Measurements from ENCODE around the gene PRAC1. TPM values are rescaled to one million over a fixed set of nuclear protein-coding genes. Genes with fewer than 3 reads are reported as not detected.

PRAC1 gene
- total and polyA plus RNA-seq, 2 of the 8 experiments (the other 6 are each of a cell fraction or from before 2014, with no cell fraction given), result not detected

DNA sequence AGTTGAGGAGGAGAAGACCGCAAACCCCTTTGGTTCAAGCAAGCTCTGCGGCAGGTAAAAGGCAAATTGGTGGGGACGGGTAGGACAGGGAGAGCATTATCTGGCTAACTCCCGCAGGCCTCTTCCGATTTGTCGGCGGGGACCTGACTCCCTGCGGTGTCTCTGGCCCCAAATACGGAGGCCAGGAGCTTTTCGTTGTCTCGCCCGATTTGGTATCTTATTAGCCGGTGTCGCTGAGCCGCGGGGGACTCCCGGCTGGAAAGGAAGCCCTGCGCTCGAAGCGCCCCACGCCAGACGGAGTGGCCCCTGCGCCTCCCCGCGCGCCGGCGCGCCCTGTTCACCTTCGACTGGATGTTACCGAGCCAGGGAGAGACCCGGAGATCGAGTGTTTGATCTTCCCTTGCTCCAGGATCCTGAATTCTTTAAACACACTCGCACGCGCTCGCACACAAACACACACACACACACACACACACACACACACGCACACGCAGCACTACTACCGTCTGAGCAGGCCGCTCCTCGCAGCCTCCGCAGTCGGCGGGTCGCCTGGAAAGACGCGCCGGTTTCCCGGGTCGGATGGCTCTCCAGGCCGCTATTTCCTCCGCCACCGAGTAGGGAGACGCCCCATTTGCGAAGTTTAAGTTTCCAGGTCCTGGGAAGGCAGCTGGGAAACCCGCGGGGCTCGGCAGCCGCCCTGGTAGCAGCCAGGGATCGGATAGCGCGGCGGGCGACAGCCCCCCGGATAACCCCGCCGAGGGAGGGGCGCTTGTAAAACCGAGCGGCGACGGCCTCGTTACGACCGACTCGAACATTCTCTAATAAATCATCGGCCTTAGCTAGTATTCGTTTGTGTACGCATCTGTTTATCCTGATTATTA lies 3.3 kb downstream of the PRAC1 start (continued):
- TF ChIP-seq, protein P1, sequence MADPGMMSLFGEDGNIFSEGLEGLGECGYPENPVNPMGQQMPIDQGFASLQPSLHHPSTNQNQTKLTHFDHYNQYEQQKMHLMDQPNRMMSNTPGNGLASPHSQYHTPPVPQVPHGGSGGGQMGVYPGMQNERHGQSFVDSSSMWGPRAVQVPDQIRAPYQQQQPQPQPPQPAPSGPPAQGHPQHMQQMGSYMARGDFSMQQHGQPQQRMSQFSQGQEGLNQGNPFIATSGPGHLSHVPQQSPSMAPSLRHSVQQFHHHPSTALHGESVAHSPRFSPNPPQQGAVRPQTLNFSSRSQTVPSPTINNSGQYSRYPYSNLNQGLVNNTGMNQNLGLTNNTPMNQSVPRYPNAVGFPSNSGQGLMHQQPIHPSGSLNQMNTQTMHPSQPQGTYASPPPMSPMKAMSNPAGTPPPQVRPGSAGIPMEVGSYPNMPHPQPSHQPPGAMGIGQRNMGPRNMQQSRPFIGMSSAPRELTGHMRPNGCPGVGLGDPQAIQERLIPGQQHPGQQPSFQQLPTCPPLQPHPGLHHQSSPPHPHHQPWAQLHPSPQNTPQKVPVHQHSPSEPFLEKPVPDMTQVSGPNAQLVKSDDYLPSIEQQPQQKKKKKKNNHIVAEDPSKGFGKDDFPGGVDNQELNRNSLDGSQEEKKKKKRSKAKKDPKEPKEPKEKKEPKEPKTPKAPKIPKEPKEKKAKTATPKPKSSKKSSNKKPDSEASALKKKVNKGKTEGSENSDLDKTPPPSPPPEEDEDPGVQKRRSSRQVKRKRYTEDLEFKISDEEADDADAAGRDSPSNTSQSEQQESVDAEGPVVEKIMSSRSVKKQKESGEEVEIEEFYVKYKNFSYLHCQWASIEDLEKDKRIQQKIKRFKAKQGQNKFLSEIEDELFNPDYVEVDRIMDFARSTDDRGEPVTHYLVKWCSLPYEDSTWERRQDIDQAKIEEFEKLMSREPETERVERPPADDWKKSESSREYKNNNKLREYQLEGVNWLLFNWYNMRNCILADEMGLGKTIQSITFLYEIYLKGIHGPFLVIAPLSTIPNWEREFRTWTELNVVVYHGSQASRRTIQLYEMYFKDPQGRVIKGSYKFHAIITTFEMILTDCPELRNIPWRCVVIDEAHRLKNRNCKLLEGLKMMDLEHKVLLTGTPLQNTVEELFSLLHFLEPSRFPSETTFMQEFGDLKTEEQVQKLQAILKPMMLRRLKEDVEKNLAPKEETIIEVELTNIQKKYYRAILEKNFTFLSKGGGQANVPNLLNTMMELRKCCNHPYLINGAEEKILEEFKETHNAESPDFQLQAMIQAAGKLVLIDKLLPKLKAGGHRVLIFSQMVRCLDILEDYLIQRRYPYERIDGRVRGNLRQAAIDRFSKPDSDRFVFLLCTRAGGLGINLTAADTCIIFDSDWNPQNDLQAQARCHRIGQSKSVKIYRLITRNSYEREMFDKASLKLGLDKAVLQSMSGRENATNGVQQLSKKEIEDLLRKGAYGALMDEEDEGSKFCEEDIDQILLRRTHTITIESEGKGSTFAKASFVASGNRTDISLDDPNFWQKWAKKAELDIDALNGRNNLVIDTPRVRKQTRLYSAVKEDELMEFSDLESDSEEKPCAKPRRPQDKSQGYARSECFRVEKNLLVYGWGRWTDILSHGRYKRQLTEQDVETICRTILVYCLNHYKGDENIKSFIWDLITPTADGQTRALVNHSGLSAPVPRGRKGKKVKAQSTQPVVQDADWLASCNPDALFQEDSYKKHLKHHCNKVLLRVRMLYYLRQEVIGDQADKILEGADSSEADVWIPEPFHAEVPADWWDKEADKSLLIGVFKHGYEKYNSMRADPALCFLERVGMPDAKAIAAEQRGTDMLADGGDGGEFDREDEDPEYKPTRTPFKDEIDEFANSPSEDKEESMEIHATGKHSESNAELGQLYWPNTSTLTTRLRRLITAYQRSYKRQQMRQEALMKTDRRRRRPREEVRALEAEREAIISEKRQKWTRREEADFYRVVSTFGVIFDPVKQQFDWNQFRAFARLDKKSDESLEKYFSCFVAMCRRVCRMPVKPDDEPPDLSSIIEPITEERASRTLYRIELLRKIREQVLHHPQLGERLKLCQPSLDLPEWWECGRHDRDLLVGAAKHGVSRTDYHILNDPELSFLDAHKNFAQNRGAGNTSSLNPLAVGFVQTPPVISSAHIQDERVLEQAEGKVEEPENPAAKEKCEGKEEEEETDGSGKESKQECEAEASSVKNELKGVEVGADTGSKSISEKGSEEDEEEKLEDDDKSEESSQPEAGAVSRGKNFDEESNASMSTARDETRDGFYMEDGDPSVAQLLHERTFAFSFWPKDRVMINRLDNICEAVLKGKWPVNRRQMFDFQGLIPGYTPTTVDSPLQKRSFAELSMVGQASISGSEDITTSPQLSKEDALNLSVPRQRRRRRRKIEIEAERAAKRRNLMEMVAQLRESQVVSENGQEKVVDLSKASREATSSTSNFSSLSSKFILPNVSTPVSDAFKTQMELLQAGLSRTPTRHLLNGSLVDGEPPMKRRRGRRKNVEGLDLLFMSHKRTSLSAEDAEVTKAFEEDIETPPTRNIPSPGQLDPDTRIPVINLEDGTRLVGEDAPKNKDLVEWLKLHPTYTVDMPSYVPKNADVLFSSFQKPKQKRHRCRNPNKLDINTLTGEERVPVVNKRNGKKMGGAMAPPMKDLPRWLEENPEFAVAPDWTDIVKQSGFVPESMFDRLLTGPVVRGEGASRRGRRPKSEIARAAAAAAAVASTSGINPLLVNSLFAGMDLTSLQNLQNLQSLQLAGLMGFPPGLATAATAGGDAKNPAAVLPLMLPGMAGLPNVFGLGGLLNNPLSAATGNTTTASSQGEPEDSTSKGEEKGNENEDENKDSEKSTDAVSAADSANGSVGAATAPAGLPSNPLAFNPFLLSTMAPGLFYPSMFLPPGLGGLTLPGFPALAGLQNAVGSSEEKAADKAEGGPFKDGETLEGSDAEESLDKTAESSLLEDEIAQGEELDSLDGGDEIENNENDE (IDR thresholded peaks at IDR 0.05; ENCODE audit: insufficient replicate concordance, low read length), result no peak
- peak; percentile 99 for TF ChIP-seq SUZ12 (IDR thresholded peaks at IDR 0.05; ENCODE audit: low read length)
- TF ChIP-seq SP1 (IDR thresholded peaks at IDR 0.05; ENCODE audit: low read depth, low read length), result no peak; the same call in 1 of the 2 replicates
- peak; percentile 96; the same call in 1 of the 2 replicates for TF ChIP-seq CBX8 (IDR thresholded peaks at IDR 0.05; ENCODE audit: borderline replicate concordance, low read depth, low read length)
- TF ChIP-seq RNF2 (IDR thresholded peaks at IDR 0.05; ENCODE audit: borderline replicate concordance, low read depth, low read length, missing control alignments, poor library complexity, severe bottlenecking), result peak; percentile 93
- TF ChIP-seq EZH2 (IDR thresholded peaks at IDR 0.05; ENCODE audit: low read depth, low read length, severe bottlenecking), result peak; percentile 98
- TF ChIP-seq ASH2L (IDR thresholded peaks at IDR 0.05; ENCODE audit: low read length), result peak; percentile 48
- 0 out of 2 replicates have a peak, but pooled peaks have one; percentile 18 for TF ChIP-seq TBP (IDR thresholded peaks at IDR 0.05; ENCODE audit: low read depth, low read length)
- TF ChIP-seq RXRA (IDR thresholded peaks at IDR 0.05; ENCODE audit: insufficient read depth, low read depth, low read length), result no peak
